Raji (cell line): Measurements from ENCODE around the gene NSG1.

ENCODE experiments used
- POLR2A ChIP-seq: IDR thresholded peaks from 2 replicates; pipeline ENCODE4 v1.6.1; 2011; ENCODE audit warnings: low read depth, low read length, control low read depth; ENCODE audit not compliant: insufficient read depth

The NSG1 gene

DNA sequence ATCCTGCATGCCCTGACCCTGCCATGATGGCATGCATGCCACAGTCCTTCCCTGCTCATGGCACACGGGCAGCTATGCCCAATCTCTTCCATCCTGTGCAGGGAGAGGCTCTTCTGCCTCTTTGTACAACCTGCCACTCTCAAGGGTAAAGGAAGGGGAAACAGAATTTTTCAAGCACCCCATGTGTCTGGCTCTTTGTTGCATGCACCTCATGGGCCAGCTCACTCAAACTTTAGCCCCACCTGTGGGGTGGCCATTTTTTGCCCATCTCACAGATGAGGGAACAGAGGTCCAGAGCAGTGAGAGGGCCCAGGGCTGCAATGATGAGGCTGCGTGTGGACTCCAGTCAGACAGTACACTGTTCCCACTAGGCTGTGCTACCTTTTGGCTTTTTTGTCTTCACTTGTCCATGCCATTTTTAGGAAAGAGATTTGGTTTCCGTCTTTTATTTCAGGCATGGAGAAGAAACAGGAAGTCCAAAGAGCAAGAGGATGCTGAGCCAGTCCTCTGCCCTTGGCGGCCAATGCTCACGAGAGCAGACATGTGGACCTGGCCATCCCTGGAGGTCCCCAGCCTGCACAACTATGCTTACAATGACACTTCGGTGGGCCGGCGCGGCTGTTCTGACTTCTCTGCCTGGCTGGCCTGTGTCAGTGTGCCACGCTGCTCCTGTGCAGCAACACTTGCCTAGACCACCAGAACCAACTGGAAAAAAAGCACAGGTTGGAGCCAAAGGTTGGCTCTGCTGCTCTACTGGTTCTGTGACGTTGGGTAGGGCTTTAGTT lies 45.6 kb downstream of the NSG1 start:
- no peak for TF ChIP-seq POLR2A

DNA sequence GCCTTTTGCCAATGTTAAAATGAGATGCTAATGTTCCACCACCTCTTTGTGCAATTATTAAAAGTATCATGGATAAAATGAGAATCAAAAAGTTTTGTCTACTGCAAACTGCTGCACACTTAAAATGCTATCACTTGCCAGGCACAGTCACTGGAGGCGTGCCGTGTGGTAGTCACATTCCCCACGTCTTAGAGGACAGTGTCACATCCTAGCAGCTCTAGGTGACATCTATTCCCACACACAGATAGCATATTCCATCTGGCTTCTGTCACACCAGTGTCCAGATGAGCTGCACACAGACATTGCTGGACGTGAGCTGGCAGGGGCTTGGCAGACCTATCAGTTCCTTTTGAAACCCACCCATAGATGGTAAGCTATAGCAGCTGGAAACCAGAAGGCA lies 47.0 kb downstream of the NSG1 start:
- TF ChIP-seq POLR2A: no peak

DNA sequence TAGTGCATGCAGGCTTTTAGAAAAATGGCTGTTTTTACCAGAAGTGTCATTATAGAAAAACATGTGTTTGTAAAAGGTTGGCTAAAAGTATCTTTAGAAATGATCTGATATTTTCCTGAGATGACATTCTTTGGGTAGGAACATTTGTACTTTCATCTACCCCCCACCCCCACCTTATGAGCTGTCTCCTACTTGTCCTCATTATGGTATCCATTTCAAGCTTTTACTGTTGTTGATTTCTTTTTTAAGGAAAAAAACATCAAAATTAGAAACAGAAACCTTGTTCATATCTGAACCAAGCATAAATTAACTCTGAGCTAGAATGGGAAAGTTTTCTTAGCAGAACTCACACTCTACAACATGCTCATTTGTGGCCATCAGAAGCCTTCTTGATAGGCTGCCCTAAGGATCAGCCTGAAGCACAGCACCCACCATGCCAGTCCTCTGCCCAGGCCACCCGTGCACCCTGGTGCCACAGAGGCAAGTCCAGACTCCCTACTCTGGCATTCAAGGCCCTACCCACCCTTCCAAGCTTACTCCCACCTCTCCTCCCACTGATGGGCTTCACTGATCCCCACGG lies 49.4 kb downstream of the NSG1 start:
- TF ChIP-seq POLR2A: no peak

DNA sequence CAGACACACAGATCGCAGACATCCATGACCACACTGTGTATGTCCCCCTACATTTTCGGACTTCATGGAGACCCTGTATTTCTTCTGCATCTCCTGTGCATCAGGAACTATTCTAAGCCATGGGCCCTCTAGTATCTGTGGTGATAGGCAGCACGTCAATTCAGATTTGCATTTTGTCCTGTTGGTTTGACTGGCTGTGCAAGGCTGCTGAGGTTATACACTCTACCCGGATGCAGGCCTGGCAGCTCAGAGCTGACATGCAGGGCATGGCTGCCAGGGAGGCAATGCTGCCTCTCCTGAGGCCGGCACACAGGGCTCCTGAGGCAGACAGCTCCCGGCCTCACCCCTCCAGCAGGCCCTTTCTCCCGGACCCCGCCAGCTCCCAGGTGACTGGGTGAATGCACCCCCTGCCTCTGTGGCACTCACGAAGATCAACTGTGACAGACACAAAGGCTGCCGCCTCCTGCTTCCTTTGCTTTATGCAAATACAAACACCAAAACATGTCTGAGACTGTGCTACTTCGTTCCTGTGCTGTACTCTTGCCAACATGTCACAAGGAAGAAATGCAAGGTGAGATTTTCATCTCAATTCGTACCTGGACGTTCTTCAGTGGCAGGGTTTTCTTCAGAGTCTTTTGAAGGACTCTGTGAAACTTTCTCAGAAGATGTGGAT lies 51.0 kb downstream of the NSG1 start:
- no peak for TF ChIP-seq POLR2A

- no peak for TF ChIP-seq POLR2A
Observed at GRCh38 chr4:4438891-4439290, 52.0 kb downstream of the NSG1 start.

DNA sequence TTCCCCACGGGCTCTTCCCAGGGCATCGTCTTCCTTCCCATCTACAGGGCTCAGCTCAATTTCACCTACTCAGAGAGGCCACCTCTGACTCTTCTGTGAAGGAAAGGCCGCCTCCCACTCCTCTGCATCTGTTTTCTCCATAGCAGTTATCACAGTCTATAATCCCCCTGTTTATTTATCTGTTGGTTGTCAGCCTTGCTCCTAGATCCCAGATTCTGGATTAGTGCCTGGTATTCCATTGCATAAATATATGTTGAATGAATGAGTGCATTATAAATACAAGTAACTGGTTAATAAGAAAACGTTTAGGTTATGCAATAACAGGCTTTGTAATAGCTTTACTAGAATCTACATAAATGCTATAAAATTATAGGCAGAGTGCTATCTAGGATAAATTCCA lies 52.9 kb downstream of the NSG1 start:
- no peak for TF ChIP-seq POLR2A

- no peak for TF ChIP-seq POLR2A
Observed at GRCh38 chr4:4440333-4441061, 53.6 kb downstream of the NSG1 start.

DNA sequence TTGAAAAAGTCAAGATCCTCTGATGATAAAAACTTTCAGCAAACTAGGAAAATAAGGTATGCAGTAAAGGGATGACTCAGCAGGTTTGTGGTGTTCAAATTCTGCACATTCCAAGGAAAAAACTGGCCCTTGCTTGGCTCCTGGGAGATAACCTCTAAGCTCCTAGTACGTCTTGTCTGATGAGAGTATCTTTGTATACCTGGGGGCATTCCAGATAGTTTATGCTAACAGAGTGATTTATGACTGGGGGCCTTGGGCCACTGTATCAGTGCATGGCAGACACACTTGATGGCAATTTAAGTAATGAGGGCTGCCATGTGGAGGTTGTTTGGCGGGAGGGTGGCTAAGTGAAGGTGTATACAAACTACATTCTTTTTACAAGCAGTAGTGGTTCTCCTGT lies 56.9 kb downstream of the NSG1 start:
- no peak for TF ChIP-seq POLR2A

GRCh38 chr4:4446434-4446833 lies 59.5 kb downstream of the NSG1 start:
- no peak for TF ChIP-seq POLR2A

DNA sequence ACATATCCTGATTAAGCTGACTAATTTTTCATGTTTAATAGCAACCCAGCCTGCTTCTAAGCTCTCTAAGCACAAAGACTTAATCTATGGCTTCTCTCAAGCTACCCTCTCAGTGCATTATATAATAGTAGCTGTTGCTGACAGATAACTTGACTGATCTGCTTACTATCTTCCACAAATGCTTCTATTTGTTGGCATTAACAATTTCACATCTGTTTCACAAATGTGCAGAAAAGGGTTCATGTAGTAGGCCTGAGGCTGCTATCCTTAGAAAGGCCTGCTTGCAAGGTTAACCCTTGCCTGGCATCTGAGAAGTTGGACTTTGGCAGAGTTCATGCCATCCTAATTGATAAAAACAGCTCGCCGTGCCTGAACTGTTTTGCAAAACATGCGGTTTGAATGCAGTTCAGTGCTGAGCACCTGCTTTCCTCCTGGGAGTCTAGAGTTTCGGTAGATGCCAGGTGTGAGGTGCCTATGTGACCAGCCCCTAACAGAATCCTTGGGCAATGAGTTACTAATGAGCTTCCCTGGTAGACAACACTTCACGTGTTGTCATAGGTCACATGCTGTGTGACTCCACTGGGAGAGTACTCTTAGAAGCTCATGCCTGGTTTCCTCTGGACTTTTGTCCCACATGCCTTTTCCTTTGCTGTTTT lies 68.4 kb downstream of the NSG1 start:
- TF ChIP-seq POLR2A: no peak

DNA sequence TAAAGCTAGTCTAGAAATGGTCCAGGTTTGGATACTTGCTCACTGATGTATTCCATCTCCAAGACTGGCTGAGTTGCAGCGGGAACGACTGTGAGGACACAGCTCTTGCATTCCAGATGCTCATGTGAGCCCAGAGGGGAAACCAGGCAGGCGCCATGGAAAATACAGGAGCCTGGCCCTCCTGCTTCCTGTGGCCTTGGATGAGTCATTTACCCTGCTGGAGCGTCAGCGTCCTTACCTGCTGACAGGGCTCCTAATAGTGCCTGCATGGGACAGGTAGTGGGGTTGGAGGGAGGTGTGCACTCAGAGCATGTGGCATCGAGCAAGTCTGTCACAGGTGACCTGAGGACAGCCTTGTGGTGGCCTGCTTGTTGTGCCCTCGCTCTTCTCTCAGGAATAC lies 69.4 kb downstream of the NSG1 start:
- TF ChIP-seq POLR2A: no peak

DNA sequence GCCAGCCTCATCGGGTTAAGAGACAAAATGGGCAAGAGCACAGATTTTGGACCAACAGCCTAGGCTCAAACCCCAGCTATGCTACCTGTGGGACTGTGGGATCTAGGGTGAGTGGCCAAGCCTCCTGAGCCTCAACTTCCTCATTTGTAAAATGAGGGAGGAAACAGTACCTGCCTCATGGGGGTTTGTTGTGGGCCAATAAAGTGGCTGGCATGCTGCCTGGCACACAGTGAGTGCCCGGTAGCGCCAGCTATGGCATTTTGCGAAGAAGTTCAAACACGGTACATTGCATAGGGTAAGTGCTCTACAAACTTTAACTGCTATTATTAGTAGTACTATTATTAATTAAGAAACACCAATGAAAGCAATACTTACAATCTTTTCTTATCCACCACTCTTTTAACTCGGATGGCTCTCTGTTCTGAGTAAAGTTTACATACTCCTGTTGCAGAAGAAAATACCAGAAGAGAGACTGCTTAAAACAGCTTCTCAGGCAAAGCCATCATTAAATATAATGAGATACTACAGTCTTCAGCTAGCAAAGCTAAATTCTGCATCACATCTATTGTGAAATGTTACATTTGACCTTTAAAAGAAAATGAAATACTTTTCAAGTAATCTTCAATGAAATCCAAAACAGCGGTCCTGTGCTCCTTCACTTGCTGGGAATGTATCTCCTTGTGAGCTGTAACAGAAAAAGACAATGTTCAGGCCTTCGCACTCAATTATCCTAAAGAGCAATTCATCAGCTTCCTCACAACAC lies 70.1 kb downstream of the NSG1 start:
- no peak for TF ChIP-seq POLR2A

DNA sequence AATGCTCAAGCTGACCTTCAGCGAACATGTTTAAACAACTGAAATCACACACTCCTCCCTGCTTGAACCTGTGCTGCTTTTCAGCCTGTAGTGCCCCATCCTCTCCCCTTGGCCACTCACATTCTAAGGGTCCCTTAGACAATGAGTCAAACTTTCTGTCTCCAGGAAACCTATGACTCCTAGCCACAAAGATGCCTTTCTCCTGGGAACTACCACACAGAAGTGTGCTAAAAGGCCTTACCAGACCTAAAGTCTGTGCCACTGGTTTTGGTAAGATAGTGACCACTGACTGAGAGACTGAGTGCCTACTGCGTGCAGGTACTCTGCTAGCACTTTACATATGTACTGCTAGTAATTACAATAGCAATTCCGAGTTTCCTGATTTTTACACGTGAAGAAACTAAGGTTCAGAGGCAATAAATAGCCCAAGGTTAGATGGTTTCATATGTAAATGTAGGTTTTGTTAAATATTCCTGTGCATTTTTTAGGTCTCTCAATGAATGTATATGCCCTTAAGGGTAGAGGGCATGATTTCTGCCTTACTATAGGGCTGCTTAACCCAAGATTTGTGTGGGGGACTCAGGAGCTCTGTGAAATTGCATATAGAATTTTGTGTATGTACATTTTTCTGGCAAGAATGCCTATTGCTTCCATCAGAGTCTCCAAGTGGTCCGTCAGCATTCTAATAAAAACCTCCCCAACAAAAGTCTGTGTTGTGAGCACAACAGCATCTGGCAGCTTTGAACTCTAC lies 71.1 kb downstream of the NSG1 start:
- TF ChIP-seq POLR2A: no peak

GRCh38 chr4:4459181-4459580 lies 72.3 kb downstream of the NSG1 start:
- no peak for TF ChIP-seq POLR2A
